ENCODE measurements around the gene ENHO.

GRCh38 chr9:34552986-34553385 is 30.2 kb upstream of the ENHO start:
- TF ChIP-seq CTCF (IDR thresholded peaks at IDR 0.05) (no peak), POLR2A (IDR thresholded peaks at IDR 0.05) (no peak)

Data from testis (tissue), 2 donors.